Measurements from ENCODE around the gene NALCN.

The NALCN gene

GRCh38 chr13:101013245-101013644 lies 403.1 kb downstream of the NALCN start:
- H3K9ac ChIP-seq (ENCODE audit: low read length): no peak overlapping the region
- H3K9me3 ChIP-seq (ENCODE audit: control insufficient read depth, low read depth, low read length): no peaks in the 10 kb centered on the region
- H3K27me3 ChIP-seq (ENCODE audit: control insufficient read depth, insufficient read depth, low read length): no peaks in the 10 kb centered on the region
- no peak overlapping the region for H3K4me3 ChIP-seq (ENCODE audit: low read length)
- H3K27ac ChIP-seq (ENCODE audit: low read length): no peak overlapping the region
- H3K4me1 ChIP-seq (ENCODE audit: control insufficient read depth, low read depth, low read length): peaks cover 12% of the 10 kb centered on the region
- H3K36me3 ChIP-seq (ENCODE audit: control insufficient read depth, low read depth, low read length): no peaks in the 10 kb centered on the region

- no peak overlapping the region for H3K4me3 ChIP-seq (ENCODE audit: low read length)
- H3K27me3 ChIP-seq (ENCODE audit: control insufficient read depth, insufficient read depth, low read length): no peaks in the 10 kb centered on the region
- H3K9ac ChIP-seq (ENCODE audit: low read length): no peak overlapping the region
- no peaks in the 10 kb centered on the region for H3K36me3 ChIP-seq (ENCODE audit: control insufficient read depth, low read depth, low read length)
- peaks cover 12% of the 10 kb centered on the region for H3K4me1 ChIP-seq (ENCODE audit: control insufficient read depth, low read depth, low read length)
- H3K27ac ChIP-seq (ENCODE audit: low read length): no peak overlapping the region
- no peaks in the 10 kb centered on the region for H3K9me3 ChIP-seq (ENCODE audit: control insufficient read depth, low read depth, low read length)
Measured at GRCh38 chr13:101010100-101010499, 406.2 kb downstream of the NALCN start.

- Histone ChIP-seq H3K27me3 (ENCODE audit: control insufficient read depth, insufficient read depth, low read length) (no peaks in the 10 kb centered on the region), H3K4me3 (ENCODE audit: low read length) (no peak overlapping the region), H3K9ac (ENCODE audit: low read length) (no peak overlapping the region), H3K36me3 (ENCODE audit: control insufficient read depth, low read depth, low read length) (no peaks in the 10 kb centered on the region), H3K4me1 (ENCODE audit: control insufficient read depth, low read depth, low read length) (peaks cover 17% of the 10 kb centered on the region), H3K9me3 (ENCODE audit: control insufficient read depth, low read depth, low read length) (no peaks in the 10 kb centered on the region), H3K27ac (ENCODE audit: low read length) (no peak overlapping the region)
Measured at GRCh38 chr13:101007245-101007644, 409.1 kb downstream of the NALCN start.

Data from iPS-18a (cell line).